GM23338 (cell line): ENCODE measurements around the gene ALDH1A2.
"Not testable (repeated sequence)": the region's sequence is repeated elsewhere in the genome, so short reads cannot be mapped to it uniquely, and the experiment has no call there.

Experiments
- CREB1 ChIP-seq: fragments of 250-450 bp; sonication (Bioruptor Pico); IDR thresholded peaks from 2 replicates; pipeline ENCODE4 v1.5.0; 2020; ENCODE audit warnings: low read depth, mild to moderate bottlenecking, moderate library complexity
- CTCF ChIP-seq, 2 experiments: fragments of 200-600 bp in 1 of 2; sonication (generic) in 1 of 2; conservative IDR thresholded peaks; 2 replicates each; pipeline versions ENCODE4 v1.5.1 to v1.6.1; 2016 to 2017; ENCODE audit warnings: antibody characterized with exemption in 2 of 2, low read depth in 2 of 2, mild to moderate bottlenecking in 2 of 2, moderate library complexity in 1 of 2
- ETS1 ChIP-seq: IDR thresholded peaks from 2 replicates; pipeline ENCODE4 v1.6.1; 2016; ENCODE audit warnings: antibody characterized with exemption
- EZH2 ChIP-seq: fragments of 200-600 bp; sonication (generic); IDR thresholded peaks from one replicate; pipeline ENCODE4 v1.8.0; 2017; ENCODE audit warnings: antibody characterized with exemption, mild to moderate bottlenecking, low read depth; ENCODE audit not compliant: unreplicated experiment
- EZH2phosphoT487 ChIP-seq: fragments of 200-600 bp; sonication (generic); IDR thresholded peaks from one replicate; pipeline ENCODE4 v1.8.1; 2018; ENCODE audit warnings: antibody characterized with exemption; ENCODE audit not compliant: unreplicated experiment
- POLR2AphosphoS5 ChIP-seq: IDR thresholded peaks from 2 replicates; pipeline ENCODE4 v1.6.1; 2016; ENCODE audit warnings: antibody characterized with exemption, low read depth
- REST ChIP-seq: IDR thresholded peaks from one replicate; pipeline ENCODE4 v1.6.1; 2018; ENCODE audit warnings: antibody characterized with exemption; ENCODE audit not compliant: unreplicated experiment
- ZNF331 ChIP-seq: fragments of 250-450 bp; sonication (Bioruptor Pico); IDR thresholded peaks from 2 replicates; pipeline ENCODE4 v1.5.0; 2020; ENCODE audit warnings: low read depth, mild to moderate bottlenecking, moderate library complexity

- not testable (repeated sequence) for TF ChIP-seq CTCF (conservative IDR thresholded peaks at IDR 0.05; ENCODE audit: low read depth in 2 of 2); REST; EZH2phosphoT487; EZH2; POLR2AphosphoS5; CREB1 (CRISPR knock-in tag); ZNF331 (CRISPR knock-in tag); ETS1
Observed at GRCh38 chr15:57999699-58000098, 65.8 kb downstream of the ALDH1A2 start.
